HepG2 (cell line): ENCODE data around the gene PBX1. TPM values are rescaled to one million over a fixed set of nuclear protein-coding genes. Genes with fewer than 3 reads are reported as not detected.

Experiments
- ATAC-seq: fragments of 200-7000 bp; cut with Tn5 transposase; 3 replicates; pipeline ENCODE4 v1.9.1; 2020; ENCODE audit warnings: mild to moderate bottlenecking, moderate library complexity
- BruUV-seq: library from RNA; stranded (reverse); fragments of 400-500 nt; replicated peaks from 2 replicates; lab custom pipeline; 2021; lab: Mats Ljungman, UMichigan
- CTCF ChIA-PET: fragments of 300-600 bp; formaldehyde crosslinking; extraction: SDS; loops from one replicate; lab custom pipeline; 2021; ENCODE audit warnings: low total read pairs, inconsistent platforms, low intra/inter-chr PET ratio; lab: Yijun Ruan, JAX
- POLR2A ChIA-PET: fragments of 350-600 bp; sonication (Branson Sonifier 250); formaldehyde crosslinking; loops from one replicate; lab custom pipeline; 2020; ENCODE audit warnings: antibody characterized with exemption, inconsistent platforms; lab: Yijun Ruan, JAX
- DNase-seq: peaks from one replicate; pipeline ENCODE4 v3.0.0-alpha.2; 2015; ENCODE audit warnings: low spot score
- FAIRE-seq: peaks from 3 replicates; lab custom pipeline; 2011; peaks lifted over from hg19 to GRCh38; lab: Jason Lieb, UNC
- H2AFZ ChIP-seq: one replicate; pipeline ENCODE4 v1.6.1; 2011; ENCODE audit warnings: low read length, inconsistent platforms
- H3K27ac ChIP-seq: fragments of 300-600 bp; 3 replicates; pipeline ENCODE4 v1.8.0; 2011; ENCODE audit warnings: mixed run types, mild to moderate bottlenecking, mixed read lengths, low read length, inconsistent platforms; ENCODE audit not compliant: insufficient read depth; ENCODE audit errors: extremely low read length
- H3K27me3 ChIP-seq, 2 experiments: fragments of 200-600 bp in 1 of 2; 2 replicates in 1 of 2; 3 replicates in 1 of 2; pipeline versions ENCODE4 v1.6.0 to v1.8.0; 2011; ENCODE audit warnings: low read length in 2 of 2, mild to moderate bottlenecking in 2 of 2, moderate library complexity in 2 of 2, inconsistent platforms in 1 of 2; ENCODE audit not compliant: insufficient read depth in 2 of 2, control insufficient read depth in 1 of 2
- H3K36me3 ChIP-seq, 2 experiments: fragments of 200-600 bp in 1 of 2; replicated peaks in 1 of 2; 2 replicates in 1 of 2; 3 replicates in 1 of 2; pipeline versions ENCODE4 v1.5.1 to v1.8.0; 2011; ENCODE audit warnings: low read length in 2 of 2, inconsistent platforms in 1 of 2; ENCODE audit not compliant: insufficient read depth in 2 of 2, control insufficient read depth in 1 of 2
- H3K4me1 ChIP-seq: 2 replicates; pipeline ENCODE4 v1.5.1; 2012; ENCODE audit warnings: low read length, inconsistent platforms; ENCODE audit not compliant: insufficient read depth
- H3K4me2 ChIP-seq: 2 replicates; pipeline ENCODE4 v1.6.0; 2011; ENCODE audit warnings: low read depth, low read length, inconsistent platforms
- H3K4me3 ChIP-seq, 3 experiments: fragments of 200-600 bp in 1 of 3; sonication (generic), shearing (Covaris generic) in 1 of 3; replicated peaks in 1 of 3; 2 replicates each; pipeline ENCODE4 v1.5.1; 2011 to 2016; ENCODE audit warnings: low read length in 3 of 3, inconsistent platforms in 2 of 3, low read depth in 2 of 3, mild to moderate bottlenecking in 2 of 3, control low read depth in 1 of 3, mixed read lengths in 1 of 3; ENCODE audit not compliant: insufficient read depth in 1 of 3
- H3K79me2 ChIP-seq: one replicate; pipeline ENCODE4 v1.6.1; 2011; ENCODE audit warnings: low read length, inconsistent platforms; ENCODE audit not compliant: insufficient read depth
- H3K9ac ChIP-seq: 2 replicates; pipeline ENCODE4 v1.6.0; 2011; ENCODE audit warnings: mild to moderate bottlenecking, low read depth, low read length, inconsistent platforms; ENCODE audit not compliant: insufficient read depth
- H3K9me3 ChIP-seq: 2 replicates; pipeline ENCODE4 v1.5.1; 2012; ENCODE audit warnings: mild to moderate bottlenecking, low read length
- H4K20me1 ChIP-seq: 2 replicates; pipeline ENCODE4 v1.6.0; 2011; ENCODE audit warnings: inconsistent platforms, mild to moderate bottlenecking, low read length, moderate library complexity; ENCODE audit not compliant: insufficient read depth
- CREM ChIP-seq, 2 experiments: sonication (generic) in 1 of 2; formaldehyde crosslinking in 1 of 2; IDR thresholded peaks; 2 replicates each; pipeline versions ENCODE4 v1.4.0 to v1.6.1; 2016 to 2020; ENCODE audit warnings: antibody characterized with exemption in 1 of 2, mild to moderate bottlenecking in 1 of 2, missing genetic modification reagents in 1 of 2
- MTF2 ChIP-seq: sonication (generic); formaldehyde crosslinking; IDR thresholded peaks from 2 replicates; pipeline ENCODE4 v1.5.0; 2020; ENCODE audit warnings: missing genetic modification reagents, borderline replicate concordance
- SAFB2 ChIP-seq: sonication (generic); formaldehyde crosslinking; IDR thresholded peaks from 2 replicates; pipeline ENCODE4 v1.5.1; 2020; ENCODE audit warnings: missing genetic modification reagents, low read depth, mild to moderate bottlenecking, borderline replicate concordance
- ZBTB20 ChIP-seq: sonication (generic); formaldehyde crosslinking; IDR thresholded peaks from 2 replicates; pipeline ENCODE4 v1.8.1; 2023; ENCODE audit warnings: missing genetic modification reagents, low read depth, mild to moderate bottlenecking, borderline replicate concordance
- ZNF329 ChIP-seq: sonication (generic); formaldehyde crosslinking; IDR thresholded peaks from 2 replicates; pipeline ENCODE4 v1.9.0; 2021; ENCODE audit warnings: low read depth, mild to moderate bottlenecking, missing genetic modification reagents
- ZNF510 ChIP-seq: sonication (generic); formaldehyde crosslinking; IDR thresholded peaks from 2 replicates; pipeline ENCODE4 v1.4.0; 2020; ENCODE audit warnings: low read depth, mild to moderate bottlenecking, missing genetic modification reagents
- WGBS: methylation state at CpG from one replicate; pipeline ENCODE4 v1.1.6; 2017; ENCODE audit warnings: low lambda C conversion rate; 5-methylcytosine and 5-hydroxymethylcytosine counted together
- in situ Hi-C: cut with HindIII; loops from 2 replicates; pipeline ENCODE4 v1.10.0; 2017; ENCODE audit warnings: low pct_unique_long_range_greater_than_20kb; ENCODE audit not compliant: extremely low pct_ligation_motif_present
- intact Hi-C: fragments of 100-400 bp; cut with micrococcal nuclease; formaldehyde crosslinking; loops from one replicate; pipeline ENCODE4 v1.10.0; 2022; ENCODE audit not compliant: unreplicated experiment
- polyA plus RNA-seq, 8 experiments: library from polyadenylated mRNA; depleted of rRNA in 3 of 8; stranded (reverse) in 7 of 8; unstranded in 1 of 8; fragments of >200 nt; fragmentation: Illumina TruSeq in 4 of 8; extraction: Trizol in 4 of 8; gene quantifications; 2 replicates each; pipeline versions ENCODE4 v1.2.1 to v1.2.3, GENCODE V29; 2011 to 2016; ENCODE audit warnings: low read depth in 4 of 8, missing spikeins in 1 of 8, mixed read lengths in 1 of 8; ENCODE audit not compliant: insufficient read depth in 1 of 8
- total RNA-seq, 5 experiments: library from RNA; depleted of rRNA; stranded (reverse); fragments of >200 nt; fragmentation: Illumina TruSeq; extraction: Trizol; gene quantifications; 2 replicates each; pipeline ENCODE4 v1.2.3, GENCODE V29; 2016; ENCODE audit warnings: low read depth in 1 of 5
- TF ChIP-seq, protein P1 (sequence below): sonication (generic); formaldehyde crosslinking; IDR thresholded peaks from 2 replicates; pipeline ENCODE4 v1.5.0; 2020; ENCODE audit warnings: missing genetic modification reagents
- TF ChIP-seq, protein P2 (sequence below): sonication (generic); formaldehyde crosslinking; IDR thresholded peaks from 2 replicates; pipeline ENCODE4 v1.8.1; 2023; ENCODE audit warnings: missing genetic modification reagents, mild to moderate bottlenecking, borderline replicate concordance
- TF ChIP-seq, protein P3 (sequence below): sonication (generic); formaldehyde crosslinking; IDR thresholded peaks from 2 replicates; pipeline ENCODE4 v1.9.0; 2022; ENCODE audit warnings: low read depth, missing genetic modification reagents

The PBX1 gene
- total and polyA plus RNA-seq, 2 of the 13 experiments (the other 11 are each of a cell fraction or from before 2014, with no cell fraction given): 0.24 TPM; not detected in 1

DNA sequence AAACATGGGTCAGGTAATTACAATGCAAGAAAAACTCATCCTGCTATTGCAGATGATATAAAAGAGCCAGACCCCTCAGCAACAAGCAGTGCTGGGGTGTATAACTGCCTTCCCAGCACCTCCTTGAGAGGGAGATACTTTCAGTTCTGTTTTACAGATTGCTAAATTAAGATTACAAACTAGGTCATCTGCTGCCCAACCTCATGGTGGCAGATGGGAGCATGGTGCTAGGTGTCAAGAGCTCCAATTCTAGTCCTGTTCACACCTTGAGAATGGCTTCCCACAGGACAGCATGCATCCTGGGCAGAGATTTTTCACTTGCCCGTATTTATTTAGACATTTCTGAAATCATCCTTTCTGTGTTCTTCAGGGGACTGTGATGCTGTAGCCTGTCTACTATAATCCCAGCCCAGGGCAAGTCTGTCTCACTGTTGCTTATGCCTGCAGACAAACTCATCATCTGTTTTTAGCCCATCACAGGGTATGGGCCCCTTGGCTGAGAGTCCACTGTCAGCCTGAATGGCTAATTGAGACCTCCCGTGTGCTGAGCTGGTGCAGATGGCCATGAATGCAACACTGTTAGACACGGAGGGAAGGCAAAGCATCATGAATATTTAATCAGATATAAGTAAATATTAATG lies 40.2 kb upstream of the PBX1 start:
- no peaks in the 10 kb centered on the region for H3K79me2 ChIP-seq
- H3K4me2 ChIP-seq: no peak overlapping the region
- ATAC-seq (no peak), DNase-seq (no peak), FAIRE-seq (no peak)
- H3K36me3 ChIP-seq: no peaks in the 10 kb centered on the region
- no peaks in the 10 kb centered on the region for H3K27me3 ChIP-seq
- no peaks in the 10 kb centered on the region for H3K9me3 ChIP-seq
- no peaks in the 10 kb centered on the region for H4K20me1 ChIP-seq
- TF ChIP-seq ZNF510 (no peak), MTF2 (CRISPR knock-in tag) (no peak), CREM (IDR thresholded peaks at IDR 0.05) (no peak), CREM (CRISPR knock-in tag; IDR thresholded peaks at IDR 0.05) (no peak), SAFB2 (CRISPR knock-in tag) (no peak), ZNF329 (CRISPR knock-in tag) (no peak), ZBTB20 (CRISPR knock-in tag) (no peak)
- TF ChIP-seq, protein P1, sequence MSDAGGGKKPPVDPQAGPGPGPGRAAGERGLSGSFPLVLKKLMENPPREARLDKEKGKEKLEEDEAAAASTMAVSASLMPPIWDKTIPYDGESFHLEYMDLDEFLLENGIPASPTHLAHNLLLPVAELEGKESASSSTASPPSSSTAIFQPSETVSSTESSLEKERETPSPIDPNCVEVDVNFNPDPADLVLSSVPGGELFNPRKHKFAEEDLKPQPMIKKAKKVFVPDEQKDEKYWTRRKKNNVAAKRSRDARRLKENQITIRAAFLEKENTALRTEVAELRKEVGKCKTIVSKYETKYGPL: no peak
- TF ChIP-seq, protein P2, sequence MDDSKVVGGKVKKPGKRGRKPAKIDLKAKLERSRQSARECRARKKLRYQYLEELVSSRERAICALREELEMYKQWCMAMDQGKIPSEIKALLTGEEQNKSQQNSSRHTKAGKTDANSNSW: no peak
- TF ChIP-seq, protein P3, sequence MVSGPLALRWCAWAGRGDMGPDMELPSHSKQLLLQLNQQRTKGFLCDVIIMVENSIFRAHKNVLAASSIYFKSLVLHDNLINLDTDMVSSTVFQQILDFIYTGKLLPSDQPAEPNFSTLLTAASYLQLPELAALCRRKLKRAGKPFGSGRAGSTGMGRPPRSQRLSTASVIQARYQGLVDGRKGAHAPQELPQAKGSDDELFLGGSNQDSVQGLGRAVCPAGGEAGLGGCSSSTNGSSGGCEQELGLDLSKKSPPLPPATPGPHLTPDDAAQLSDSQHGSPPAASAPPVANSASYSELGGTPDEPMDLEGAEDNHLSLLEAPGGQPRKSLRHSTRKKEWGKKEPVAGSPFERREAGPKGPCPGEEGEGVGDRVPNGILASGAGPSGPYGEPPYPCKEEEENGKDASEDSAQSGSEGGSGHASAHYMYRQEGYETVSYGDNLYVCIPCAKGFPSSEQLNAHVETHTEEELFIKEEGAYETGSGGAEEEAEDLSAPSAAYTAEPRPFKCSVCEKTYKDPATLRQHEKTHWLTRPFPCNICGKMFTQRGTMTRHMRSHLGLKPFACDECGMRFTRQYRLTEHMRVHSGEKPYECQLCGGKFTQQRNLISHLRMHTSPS (CRISPR knock-in tag): no peak
- intact Hi-C loops (no loop called here), in situ Hi-C loops (no loop called here)
- BruUV-seq: no TSS peak
- no peak overlapping the region for H2AFZ ChIP-seq
- H3K9ac ChIP-seq: no peak overlapping the region
- WGBS: 20% methylated on average over 2 of the region's 3 CpGs
- H3K27ac ChIP-seq: no peak overlapping the region
- H3K4me1 ChIP-seq: no peaks in the 10 kb centered on the region
- POLR2A ChIA-PET: no interaction called here
- H3K4me3 ChIP-seq: no peak overlapping the region
- CTCF ChIA-PET: no interaction called here
